ENCODE results near the gene KDM4B. TPM values are rescaled to one million over a fixed set of nuclear protein-coding genes. Genes with fewer than 3 reads are reported as not detected.

KDM4B gene
- total and polyA plus RNA-seq, 2 donors (not counting 1 experiment from before 2014, with no cell fraction given) = 75.5 to 205 TPM

GRCh38 chr19:5191091-5191490 is 222.2 kb downstream of the KDM4B start:
- CTCF ChIA-PET = no interaction called here
- H3K4me3 Mint-ChIP-seq = no peak overlapping the region
- H3K9me3 Mint-ChIP-seq (ENCODE audit: insufficient read depth) = no peaks in the 10 kb centered on the region

GRCh38 chr19:5192568-5192967 is 223.7 kb downstream of the KDM4B start:
- Mint-ChIP-seq H3K9me3 (ENCODE audit: insufficient read depth) (no peaks in the 10 kb centered on the region), H3K27ac (no peak overlapping the region), H3K4me1 (no peaks in the 10 kb centered on the region), H3K4me3 (no peak overlapping the region), H3K27me3 (peaks cover 13% of the 10 kb centered on the region)
- no peaks in the 10 kb centered on the region for H3K79me2 ChIP-seq (ENCODE audit: control insufficient read depth, insufficient read depth, low read length)
- H3K27ac ChIP-seq (ENCODE audit: low read length in 2 of 2) = no peak overlapping the region
- no peak for DNase-seq
- TF ChIP-seq, protein P1, sequence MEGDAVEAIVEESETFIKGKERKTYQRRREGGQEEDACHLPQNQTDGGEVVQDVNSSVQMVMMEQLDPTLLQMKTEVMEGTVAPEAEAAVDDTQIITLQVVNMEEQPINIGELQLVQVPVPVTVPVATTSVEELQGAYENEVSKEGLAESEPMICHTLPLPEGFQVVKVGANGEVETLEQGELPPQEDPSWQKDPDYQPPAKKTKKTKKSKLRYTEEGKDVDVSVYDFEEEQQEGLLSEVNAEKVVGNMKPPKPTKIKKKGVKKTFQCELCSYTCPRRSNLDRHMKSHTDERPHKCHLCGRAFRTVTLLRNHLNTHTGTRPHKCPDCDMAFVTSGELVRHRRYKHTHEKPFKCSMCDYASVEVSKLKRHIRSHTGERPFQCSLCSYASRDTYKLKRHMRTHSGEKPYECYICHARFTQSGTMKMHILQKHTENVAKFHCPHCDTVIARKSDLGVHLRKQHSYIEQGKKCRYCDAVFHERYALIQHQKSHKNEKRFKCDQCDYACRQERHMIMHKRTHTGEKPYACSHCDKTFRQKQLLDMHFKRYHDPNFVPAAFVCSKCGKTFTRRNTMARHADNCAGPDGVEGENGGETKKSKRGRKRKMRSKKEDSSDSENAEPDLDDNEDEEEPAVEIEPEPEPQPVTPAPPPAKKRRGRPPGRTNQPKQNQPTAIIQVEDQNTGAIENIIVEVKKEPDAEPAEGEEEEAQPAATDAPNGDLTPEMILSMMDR (IDR thresholded peaks at IDR 0.05) = no peak
- no peak for TF ChIP-seq EZH2 (IDR thresholded peaks at IDR 0.05; ENCODE audit: borderline replicate concordance, insufficient read depth, low read depth, low read length, poor library complexity, severe bottlenecking)
- H2AFZ ChIP-seq (ENCODE audit: insufficient read depth, low read depth, low read length, poor library complexity, severe bottlenecking) = no peak overlapping the region
- 95% methylated on average over 4 of the region's 5 CpGs for WGBS (ENCODE audit: insufficient coverage)
- ChIA-PET POLR2A (no interaction called here), CTCF (no interaction called here)
- peaks cover 0 to 3% of the 10 kb centered on the region in 2 donors for H3K4me1 ChIP-seq (ENCODE audit: control insufficient read depth in 2 of 2, insufficient read depth in 2 of 2, low read length in 2 of 2)
- no peaks in the 10 kb centered on the region for H3K27me3 ChIP-seq (replicated peaks in 1 of 4; ENCODE audit: control extremely low read depth in 1 of 4, control insufficient read depth in 3 of 4, insufficient read depth in 4 of 4, low read length in 3 of 4)
- intact Hi-C loops (cut with micrococcal nuclease) = no loop called here
- H3K4me2 ChIP-seq (replicated peaks; ENCODE audit: low read depth, low read length, poor library complexity, severe bottlenecking) = no peak overlapping the region
- no peak overlapping the region for H3K9ac ChIP-seq (ENCODE audit: low read length)
- H4K20me1 ChIP-seq (ENCODE audit: control insufficient read depth, insufficient read depth, low read length, poor library complexity, severe bottlenecking) = no peaks in the 10 kb centered on the region
- ATAC-seq (ENCODE audit: low read depth) = no peak
- H3K4me3 ChIP-seq (ENCODE audit: control extremely low read depth in 1 of 5, extremely low read depth in 1 of 5, insufficient read depth in 1 of 5, low read depth in 2 of 5, low read length in 4 of 5) = no peak overlapping the region
- H3K9me3 ChIP-seq (ENCODE audit: control extremely low read depth in 1 of 3, control insufficient read depth in 2 of 3, insufficient read depth in 1 of 3, low read length in 2 of 3) = peaks cover 0 to 4% (median 0%) of the 10 kb centered on the region in 3 donors
- H3K36me3 ChIP-seq (replicated peaks in 1 of 2; ENCODE audit: control extremely low read depth in 1 of 2, control insufficient read depth in 1 of 2, extremely low read depth in 1 of 2, insufficient read depth in 2 of 2, low read length in 1 of 2) = no peaks in the 10 kb centered on the region

More at GRCh38 chr19:5191091-5191490, 222.2 kb downstream of the KDM4B start:
- Histone ChIP-seq H3K4me1 (ENCODE audit: control insufficient read depth in 2 of 2, insufficient read depth in 2 of 2, low read length in 2 of 2) (peaks cover 0 to 3% of the 10 kb centered on the region in 2 donors), H3K27me3 (replicated peaks in 1 of 4; ENCODE audit: control extremely low read depth in 1 of 4, control insufficient read depth in 3 of 4, insufficient read depth in 4 of 4, low read length in 3 of 4) (no peaks in the 10 kb centered on the region), H3K79me2 (ENCODE audit: control insufficient read depth, insufficient read depth, low read length) (no peaks in the 10 kb centered on the region), H3K4me3 (ENCODE audit: control extremely low read depth in 1 of 5, extremely low read depth in 1 of 5, insufficient read depth in 1 of 5, low read depth in 2 of 5, low read length in 4 of 5) (no peak overlapping the region), H2AFZ (ENCODE audit: insufficient read depth, low read depth, low read length, poor library complexity, severe bottlenecking) (no peak overlapping the region), H3K9me3 (ENCODE audit: control extremely low read depth in 1 of 3, control insufficient read depth in 2 of 3, insufficient read depth in 1 of 3, low read length in 2 of 3) (peaks cover 0 to 4% (median 0%) of the 10 kb centered on the region in 3 donors), H3K9ac (ENCODE audit: low read length) (no peak overlapping the region), H3K4me2 (replicated peaks; ENCODE audit: low read depth, low read length, poor library complexity, severe bottlenecking) (no peak overlapping the region), H3K27ac (ENCODE audit: low read length in 2 of 2) (no peak overlapping the region), H4K20me1 (ENCODE audit: control insufficient read depth, insufficient read depth, low read length, poor library complexity, severe bottlenecking) (no peaks in the 10 kb centered on the region), H3K36me3 (replicated peaks in 1 of 2; ENCODE audit: control extremely low read depth in 1 of 2, control insufficient read depth in 1 of 2, extremely low read depth in 1 of 2, insufficient read depth in 2 of 2, low read length in 1 of 2) (no peaks in the 10 kb centered on the region)
- H3K27me3 Mint-ChIP-seq = peaks cover 19% of the 10 kb centered on the region
- no peak overlapping the region for H3K27ac Mint-ChIP-seq
- WGBS (ENCODE audit: insufficient coverage) = 31% methylated on average over 2 of the region's 5 CpGs
- no peak for TF ChIP-seq EZH2 (IDR thresholded peaks at IDR 0.05; ENCODE audit: borderline replicate concordance, insufficient read depth, low read depth, low read length, poor library complexity, severe bottlenecking)
- TF ChIP-seq, protein P1 (IDR thresholded peaks at IDR 0.05) = no peak
- H3K4me1 Mint-ChIP-seq = no peaks in the 10 kb centered on the region
- POLR2A ChIA-PET = no interaction called here
- no peak for ATAC-seq (ENCODE audit: low read depth)
- intact Hi-C loops (cut with micrococcal nuclease) = no loop called here
- no peak for DNase-seq

Data from B cell (primary cell).